GM21381 (cell line): ENCODE results near the gene TF.
"Not testable (repeated sequence)": the region's sequence is repeated elsewhere in the genome, so short reads cannot be mapped to it uniquely, and the experiment has no call there.

Experiments used
- ATAC-seq: cut with Tn5 transposase; IDR thresholded peaks from one replicate; pipeline ENCODE4 v1.9.1; 2021; ENCODE audit warnings: mild to moderate bottlenecking, moderate library complexity; ENCODE audit not compliant: unreplicated experiment

The TF gene

DNA sequence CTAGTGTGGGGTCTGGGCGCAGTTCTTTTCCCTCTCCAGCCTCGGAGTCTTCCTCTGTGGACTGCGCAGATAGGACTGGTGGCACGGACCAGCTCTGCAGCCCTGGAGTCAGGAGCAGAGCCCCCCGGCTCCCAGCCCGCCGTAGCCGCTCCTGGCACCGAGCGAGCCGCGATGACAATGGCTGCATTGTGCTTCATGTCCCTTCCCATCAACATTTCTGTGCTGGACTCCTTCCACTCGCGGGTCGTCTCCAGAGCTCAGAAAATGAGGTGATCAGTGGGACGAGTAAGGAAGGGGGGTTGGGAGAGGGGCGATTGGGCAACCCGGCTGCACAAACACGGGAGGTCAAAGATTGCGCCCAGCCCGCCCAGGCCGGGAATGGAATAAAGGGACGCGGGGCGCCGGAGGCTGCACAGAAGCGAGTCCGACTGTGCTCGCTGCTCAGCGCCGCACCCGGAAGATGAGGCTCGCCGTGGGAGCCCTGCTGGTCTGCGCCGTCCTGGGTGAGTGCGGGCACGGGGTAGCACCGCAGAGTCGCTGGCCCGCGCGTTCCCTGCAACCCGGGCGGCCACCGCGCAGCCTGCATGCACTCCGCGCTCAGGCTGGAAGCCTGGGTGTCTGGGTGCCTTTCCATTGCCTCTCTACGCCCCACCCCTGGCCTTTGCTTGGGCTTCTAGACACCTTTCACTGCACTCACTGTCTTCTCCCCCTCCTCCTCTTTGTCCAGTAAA lies at the start of gene TF:
Gene TF (plus strand): TSS at position 413 of the 731 bp plus-strand sequence. CDS start 48 bp downstream, at position 461.
- no peak for ATAC-seq

DNA sequence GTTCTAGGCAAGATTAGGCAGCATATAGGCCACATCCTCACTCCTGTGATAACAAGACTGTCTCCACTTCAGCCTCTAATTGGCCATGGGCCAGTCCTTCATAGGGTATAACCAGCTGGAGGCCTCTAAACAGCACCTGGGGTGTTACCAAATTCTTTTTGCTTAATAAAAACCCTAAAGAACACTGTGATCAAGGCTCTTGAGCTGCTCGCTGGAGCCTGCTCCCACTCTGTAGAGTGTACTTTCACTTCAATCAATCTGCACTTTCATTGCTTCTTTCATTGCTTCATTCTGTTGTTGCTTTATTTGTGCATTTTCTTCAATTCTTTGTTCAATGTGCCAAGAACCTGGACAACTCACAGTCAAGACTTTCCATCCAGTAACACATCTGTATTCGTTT lies 48.2 kb upstream of the TF start:
- no peak for ATAC-seq

DNA sequence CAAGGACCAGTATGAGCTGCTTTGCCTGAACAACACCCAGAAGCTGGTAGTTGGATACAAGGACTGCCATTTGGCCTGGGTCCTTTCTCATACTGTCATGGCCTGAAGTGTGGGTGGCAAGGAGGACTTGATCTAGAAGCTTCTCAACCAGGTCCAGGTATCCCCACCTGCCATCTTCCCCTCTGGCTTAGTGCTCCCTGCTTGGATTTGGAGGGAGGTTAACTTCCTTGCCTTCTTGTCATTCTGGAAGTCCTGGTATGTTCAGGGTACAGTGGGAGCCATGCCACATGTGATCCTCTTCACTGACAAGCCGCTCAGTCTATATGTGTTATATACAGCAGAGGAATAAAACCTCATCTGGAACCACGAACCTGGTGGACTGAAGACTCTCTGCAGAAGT lies 46.7 kb upstream of the TF start:
- no peak for ATAC-seq

DNA sequence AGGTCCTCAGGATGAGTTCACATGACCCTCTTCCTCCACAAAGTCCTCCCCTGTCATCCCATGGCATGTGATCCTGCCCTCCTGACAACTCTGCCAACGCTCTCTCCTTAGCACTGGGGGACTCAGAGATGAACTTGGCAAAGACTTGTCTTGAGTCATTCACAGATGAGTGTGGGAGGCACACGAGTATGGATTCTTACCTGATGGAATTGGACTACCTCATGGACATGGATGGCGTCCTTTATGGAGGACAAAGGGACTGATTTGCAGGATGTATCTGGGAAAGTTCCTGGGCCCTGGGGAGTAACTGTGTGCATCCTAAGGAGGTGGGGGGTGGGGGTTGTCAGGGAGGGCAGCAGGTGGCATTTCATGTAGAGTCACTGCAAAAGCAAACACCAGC lies 46.3 kb upstream of the TF start:
- ATAC-seq: no peak

DNA sequence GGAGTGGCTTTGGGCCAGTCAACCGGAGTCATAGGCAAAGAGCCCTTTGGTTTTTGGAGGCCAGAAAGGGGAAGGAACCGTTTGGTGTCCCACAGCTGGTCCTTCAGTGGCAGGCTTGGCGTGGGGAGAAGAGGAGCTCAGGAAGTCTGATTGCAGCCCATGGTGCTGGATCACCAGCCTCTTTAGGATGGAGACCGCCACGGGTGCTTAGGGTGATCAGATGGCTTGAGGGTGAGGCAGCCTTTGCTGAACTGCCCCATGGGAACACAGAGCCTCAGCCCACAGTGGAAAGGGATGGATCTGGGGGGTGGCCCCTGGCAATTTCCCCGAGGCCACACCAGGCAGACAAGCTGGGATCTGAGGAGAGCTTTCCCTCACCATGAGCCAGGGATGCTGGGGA lies 45.8 kb upstream of the TF start:
- no peak for ATAC-seq

DNA sequence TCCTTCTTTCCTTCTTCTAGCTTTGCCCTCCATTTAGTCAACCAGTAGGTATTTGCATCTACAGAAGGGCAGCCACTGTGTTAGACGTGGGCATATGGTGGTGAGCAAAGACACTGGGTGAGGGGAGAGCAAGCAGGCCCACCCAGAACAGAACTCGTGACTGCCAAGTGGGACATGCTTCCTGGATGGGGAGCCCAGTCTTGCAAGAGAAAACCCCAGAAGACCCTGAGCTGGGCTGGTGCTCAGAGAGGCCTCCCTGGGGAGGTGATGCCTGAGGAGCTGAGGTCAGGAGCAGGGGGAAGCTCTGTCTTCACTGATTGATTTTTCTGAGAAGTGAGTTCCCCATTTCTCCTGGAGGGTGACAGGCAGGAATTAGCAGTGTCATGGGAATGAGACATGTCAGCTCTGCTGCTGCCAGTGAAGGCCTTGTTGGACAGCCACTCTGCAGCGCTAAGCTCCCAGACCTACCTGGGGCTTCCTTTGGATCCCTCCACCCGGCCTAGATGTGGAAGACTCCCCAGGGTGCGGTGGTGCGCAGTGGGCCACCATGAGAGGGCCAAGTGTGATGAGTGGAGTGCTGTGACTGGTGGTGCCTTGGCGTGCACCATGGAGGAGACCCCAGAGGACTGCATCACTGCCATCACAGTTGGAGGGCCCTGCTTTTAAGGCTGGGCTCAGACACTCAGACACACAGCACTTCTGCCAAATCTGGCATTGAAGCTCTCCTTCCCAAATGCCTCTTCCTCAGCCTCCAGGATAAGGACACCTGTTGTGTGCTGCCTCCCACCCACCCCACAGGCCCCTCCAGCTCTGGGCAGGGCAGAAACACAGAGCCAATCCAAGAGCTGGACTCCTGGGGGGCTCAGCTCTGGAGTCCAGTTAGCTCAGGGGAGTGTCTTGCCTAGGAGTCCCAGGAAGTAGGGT lies 44.5 kb upstream of the TF start:
- ATAC-seq: no peak

DNA sequence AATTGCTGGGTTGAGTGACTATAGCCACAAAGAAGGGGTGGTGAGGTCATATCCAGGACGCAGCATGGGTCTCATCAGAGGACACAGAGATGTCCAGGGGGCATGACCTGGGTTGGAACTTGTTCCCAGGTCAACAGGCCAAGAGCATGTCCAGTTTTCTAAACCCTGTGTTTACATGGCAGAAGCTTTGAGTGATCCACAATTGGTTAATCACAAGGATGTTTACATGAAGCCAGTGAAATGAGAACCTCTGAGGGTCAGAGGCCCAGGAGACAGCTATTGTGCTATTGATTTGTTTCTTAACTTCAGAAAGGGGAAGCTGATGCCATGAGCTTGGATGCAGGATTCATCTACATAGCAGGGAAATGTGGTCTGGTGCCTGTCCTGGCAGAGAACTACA lies 42.3 kb upstream of the TF start:
- ATAC-seq: no peak

DNA sequence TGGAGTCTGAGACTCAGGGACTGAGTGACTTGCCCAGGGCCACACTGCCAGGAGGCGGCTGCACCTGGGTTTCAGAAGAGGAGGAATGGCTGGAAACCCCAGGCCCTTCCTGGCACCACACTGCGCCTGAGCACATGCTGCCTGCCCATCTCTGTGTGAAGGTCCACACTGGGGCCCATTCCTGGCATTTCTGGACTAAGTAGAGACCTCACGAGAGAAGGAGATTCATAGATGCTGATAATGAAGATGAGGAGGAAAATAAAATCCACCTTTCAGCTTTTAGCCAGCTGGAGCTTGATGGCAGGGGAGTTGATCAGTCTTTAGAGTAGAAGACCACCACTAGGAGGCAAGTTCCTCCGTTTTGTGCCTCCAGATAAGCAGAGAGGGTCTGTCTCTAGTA lies 40.2 kb upstream of the TF start:
- ATAC-seq: no peak

DNA sequence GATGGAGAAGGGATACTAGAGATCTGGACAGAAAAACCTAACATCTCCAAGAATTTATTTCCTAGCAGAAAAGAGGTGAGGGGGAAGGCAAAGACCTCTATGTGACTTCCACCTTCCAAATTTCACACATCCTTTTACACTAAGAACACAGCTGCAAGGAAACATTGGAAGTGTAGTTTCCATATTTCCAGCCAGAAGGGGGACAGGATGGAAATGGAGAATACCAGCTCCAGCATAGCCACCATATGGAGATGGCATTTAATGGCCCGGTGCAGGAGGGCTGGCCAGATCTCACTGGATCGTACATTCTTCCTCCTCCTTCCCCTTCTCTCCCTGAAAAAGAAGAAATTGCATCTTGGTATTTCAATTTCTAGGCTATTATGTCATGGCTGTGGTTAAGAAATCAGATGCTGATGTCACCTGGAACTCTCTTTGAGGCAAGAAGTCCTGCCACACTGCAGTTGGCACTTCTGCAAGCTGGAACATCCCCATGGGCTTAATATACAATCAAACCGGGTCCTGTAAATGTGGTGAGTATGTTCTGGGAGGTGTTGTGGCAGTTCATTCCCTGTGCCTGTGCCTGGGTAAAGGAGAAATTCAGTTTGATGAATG lies 36.9 kb upstream of the TF start:
- no peak for ATAC-seq

DNA sequence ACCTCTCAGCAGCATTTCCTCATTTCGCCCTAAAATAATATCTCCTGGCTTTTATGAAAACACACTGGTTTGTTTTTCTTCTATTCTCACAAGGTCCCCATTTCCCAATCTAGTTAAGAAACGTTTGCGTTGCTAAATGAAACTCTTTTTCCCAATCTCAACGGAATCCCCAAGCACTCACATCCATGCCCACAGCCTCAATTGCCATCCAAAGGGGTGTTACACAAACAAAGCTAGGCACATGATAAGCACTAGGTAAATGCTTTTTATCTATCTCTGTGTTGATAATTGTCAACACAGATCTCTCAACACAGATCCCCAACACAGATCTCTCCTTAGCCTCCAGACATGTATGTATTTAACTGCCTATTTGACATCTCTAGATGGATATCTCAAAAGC lies 35.2 kb upstream of the TF start:
- ATAC-seq: no peak

DNA sequence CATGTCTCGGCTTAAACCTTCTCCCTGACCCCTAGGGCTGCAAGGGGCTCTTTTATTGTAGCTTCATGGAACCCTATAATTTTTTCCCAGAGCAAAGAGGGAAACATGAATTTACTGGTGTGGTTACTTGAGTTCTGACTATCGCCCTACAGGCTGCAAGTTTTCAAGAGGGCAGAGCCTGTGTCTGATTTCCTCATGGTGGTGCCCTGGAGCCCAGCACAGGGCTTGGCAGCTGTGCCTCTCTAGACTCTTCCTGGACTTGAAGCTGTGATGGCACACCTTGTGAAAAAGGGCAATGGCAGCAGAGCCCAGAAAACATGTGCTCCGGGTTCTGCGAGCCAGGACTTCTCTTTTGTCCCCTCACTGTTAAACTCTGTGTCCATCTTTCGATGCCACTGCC lies 34.2 kb upstream of the TF start:
- ATAC-seq: no peak

DNA sequence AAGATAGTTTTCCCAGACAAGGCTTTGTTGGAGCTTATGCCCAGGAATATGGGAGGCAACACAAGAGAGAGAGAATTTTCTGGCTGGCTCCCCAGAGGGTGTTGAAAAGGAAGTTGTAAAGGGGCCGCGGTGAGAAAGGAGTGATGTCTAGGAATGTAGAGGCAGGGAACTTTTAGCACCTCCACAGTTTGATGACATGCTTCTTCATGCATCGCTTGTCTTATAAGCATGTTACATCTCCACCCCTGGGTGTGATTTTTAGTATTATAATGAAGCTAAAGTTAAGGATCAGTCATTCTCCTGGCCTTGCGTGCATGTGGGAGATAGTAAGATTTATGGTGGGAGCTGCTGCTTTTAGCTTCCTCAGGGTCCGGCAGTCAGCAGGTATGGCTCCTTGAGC lies 32.8 kb upstream of the TF start:
- no peak for ATAC-seq

DNA sequence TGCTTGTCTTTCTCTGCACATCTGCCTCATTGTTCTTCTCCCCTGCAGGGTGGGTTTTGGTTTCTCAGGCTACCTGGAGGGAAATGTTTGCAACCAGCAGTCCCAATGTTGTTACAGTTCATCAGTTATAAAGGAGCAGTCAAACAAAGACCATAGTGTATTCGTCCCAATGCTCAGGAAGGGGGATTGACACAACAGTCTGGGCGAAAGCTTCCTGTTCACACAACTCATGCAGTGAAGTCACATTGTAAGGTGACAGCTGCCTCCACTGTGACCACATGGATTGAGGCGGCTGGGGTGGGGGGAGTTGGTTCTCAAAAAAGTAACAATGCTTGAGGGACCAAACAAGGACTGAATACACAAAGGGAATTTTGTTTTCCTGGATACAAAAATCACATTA lies 28.8 kb upstream of the TF start:
- no peak for ATAC-seq

DNA sequence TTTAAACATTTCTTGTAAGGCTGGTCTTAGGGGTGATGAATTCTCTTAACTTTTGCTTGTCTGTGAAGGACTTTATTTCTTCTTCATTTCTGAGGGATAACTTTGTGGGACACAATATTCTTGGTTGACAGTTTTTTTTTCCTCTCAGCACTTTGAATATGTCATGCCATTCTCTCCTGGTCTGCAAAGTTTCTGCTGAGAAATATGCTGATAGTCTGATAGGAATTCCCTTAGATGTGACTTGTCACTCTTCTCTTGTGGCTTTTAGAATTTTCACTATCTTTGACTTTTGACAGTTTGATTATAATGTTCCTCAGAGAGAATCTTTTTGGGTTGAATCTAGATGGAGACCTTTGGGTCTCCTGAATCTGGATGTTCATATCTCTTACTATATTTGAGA lies 23.3 kb upstream of the TF start:
- ATAC-seq: no peak

DNA sequence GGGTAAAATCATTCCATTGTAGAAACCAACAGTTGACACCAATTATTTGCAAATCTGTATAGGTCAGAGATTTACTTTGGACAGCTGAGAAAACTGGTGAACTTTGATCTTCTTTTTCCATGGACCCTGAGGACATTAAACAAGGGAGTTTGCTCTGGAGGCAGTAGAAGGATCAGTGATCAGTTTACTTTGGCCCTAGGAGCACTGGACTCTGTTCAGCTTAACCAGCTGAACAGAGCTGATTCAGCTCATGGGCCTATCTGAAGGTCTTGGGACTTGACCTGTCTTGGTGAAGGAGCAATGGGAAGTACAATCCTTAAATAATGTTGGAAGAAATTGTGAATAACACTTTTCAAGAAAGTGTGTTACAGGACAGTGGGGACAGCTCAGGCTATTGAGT lies 15.2 kb upstream of the TF start:
- ATAC-seq: no peak

DNA sequence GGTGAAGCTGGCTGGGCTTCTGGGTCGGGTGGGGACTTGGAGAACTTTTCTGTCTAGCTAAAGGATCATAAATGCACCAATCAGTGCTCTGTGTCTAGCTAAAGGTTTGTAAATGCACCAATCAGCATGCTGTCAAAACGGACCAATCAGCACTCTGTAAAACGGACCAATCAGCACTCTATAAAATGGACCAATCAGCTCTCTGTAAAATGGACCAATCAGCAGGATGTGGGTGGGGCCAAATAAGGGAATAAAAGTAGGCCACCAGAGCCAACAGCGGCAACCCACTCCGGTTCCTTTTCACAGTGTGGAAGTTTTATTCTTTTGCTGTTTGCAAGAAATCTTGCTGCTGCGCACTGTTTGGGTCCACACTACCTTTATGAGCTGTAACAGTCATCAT lies 14.0 kb upstream of the TF start:
- ATAC-seq: not testable (repeated sequence)

DNA sequence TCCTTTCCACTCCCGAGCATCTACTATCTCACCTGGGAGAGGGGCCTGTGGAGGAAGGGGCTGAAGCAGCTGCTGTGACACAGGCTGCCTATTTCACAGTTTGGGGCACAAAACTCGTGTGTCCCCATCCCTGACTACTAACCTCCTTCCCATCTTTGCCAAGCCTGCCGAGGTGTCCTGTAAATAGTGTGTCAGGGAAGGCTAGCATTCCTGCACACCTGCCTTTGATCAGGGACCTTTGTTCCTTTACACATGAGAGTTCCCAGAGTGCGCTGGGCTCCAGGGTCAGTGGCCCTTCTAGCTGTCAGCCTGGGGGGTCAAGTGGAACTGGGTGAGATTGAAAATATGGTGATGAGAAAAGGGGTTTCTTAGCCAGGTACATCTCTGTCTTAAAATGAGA lies 13.0 kb upstream of the TF start:
- ATAC-seq: no peak

DNA sequence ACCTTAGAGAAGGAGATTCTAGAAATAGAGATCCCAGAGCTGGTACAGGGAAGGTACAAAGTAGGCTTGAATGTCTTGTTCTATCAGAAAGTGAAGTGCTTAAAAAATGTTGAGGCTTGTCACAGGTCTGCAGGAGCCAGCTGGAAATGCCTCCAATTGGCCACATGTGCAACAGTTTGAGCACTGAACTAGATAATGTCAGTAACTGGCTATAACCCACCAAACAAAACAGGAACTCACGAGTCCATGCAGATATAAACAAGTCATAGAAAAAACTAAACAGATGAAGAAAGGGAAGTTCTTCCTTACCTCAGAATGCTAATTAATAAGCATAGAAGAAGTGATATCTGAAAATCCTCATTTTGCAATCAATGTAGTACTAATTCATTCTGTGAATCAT lies 11.9 kb upstream of the TF start:
- ATAC-seq: no peak

DNA sequence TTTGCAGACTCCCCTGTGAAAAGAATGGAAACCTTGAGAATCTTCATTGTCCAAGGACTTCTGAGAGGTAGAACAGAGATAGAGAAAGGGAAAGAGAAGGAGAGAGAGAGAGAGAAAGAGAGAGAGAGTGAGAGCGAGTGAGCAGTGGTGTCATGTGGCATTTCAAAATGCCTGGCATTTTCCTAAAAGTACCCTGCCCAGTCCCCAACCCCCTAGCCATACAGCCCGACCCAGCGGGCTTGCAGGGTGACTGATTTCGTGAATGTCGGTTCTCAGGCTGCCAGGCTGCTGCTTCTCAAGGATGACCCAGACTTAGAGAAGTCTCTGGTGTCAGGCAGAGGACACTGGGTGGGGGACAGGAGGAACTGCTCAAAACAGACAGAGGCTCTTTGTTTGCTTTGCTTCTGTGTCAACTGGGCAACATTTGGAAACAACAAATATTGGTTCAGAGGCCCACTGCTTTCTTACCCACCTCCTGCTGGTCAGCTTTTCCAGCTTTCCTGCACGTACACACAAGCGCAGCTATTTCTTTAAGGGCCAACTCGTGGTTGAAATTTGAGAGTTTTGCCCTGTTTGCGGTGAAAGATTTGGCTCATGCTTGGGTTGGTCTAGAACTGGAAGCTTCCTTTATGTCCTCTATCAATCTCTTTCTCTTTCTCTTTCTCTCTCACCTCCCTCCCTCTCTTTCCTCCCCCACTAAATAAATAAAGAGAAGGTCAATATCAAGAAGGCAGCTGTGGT lies 3.7 kb upstream of the TF start:
- ATAC-seq: no peak

DNA sequence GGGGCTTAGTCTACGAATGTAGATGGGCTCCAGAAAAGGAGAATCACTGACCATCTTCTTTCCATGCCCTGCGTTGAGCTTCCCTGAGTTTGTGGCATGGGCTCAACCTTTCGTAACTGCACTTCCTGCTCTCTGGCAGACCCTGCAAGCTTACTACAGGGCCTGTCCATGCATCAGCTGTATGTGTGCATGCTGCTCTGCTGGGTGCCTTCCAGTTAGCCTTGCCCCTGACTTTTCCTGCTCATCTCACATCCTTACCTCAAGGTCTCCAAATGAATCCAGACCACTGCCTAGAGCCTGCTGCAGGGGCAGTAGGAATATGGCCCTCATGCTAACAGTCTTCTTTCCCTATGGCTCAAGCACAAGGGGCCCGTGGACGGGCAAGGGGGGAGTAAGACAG lies 2.0 kb upstream of the TF start:
- no peak for ATAC-seq

DNA sequence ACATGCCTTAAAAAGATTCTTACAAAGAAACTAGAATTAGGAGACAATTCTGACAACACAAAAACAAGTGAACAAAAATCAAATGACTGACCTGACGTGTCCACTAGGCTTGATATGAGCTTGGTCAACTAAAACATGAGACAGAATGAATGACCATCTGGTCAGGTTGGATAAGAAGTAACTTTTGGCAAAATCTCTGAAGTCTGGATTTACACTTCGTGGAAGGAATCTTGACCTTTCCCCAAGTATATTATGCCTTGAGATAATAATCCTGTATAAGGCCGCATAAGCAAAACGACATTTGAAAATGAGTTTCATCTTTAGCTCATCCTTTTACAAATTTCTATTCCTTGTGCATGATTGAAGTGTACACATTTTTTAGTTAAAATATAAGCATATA lies 1.1 kb upstream of the TF start:
- no peak for ATAC-seq
